ENCODE data around the gene ERG28.

Gene ERG28

DNA sequence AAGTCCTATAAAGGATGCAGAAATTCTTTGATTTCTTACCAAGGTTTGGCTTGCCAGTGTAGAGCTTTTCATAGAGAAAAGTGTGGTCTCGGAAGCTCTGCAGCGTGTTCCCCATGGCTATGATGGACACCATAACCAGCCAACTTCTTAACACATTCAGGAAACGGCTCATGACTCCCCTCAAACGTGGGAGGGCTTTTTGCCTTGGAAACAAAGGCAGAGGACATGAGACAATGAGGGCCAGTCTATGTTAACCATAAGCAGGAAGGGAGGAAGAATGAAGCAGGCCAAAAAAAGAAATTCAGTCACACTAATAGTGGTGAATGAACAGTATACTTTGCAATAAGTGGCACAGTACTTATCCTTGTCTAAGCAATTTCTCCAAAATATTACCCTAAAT, 3.3 kb downstream of the ERG28 start:
- no peak for DNase-seq

DNA sequence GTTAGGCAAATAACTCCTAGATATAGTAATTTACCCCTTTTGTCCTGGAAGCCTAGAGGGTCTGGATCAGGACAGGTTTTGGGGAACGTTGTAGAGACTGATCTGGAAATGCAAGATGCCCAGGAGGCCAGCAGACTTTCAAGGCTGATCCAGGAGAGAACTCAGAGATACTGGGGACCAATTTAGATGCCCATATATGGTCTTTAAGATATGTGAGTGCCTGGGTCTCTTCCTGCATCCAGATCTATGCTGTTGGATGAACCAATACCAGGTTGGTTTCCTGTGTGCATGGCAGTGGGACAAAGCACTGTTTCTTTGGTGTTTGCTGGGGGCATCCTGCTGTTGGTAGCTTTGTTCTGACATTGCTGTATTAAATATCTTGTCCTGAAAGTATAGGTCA, 5.4 kb downstream of the ERG28 start:
- no peak for DNase-seq

DNA sequence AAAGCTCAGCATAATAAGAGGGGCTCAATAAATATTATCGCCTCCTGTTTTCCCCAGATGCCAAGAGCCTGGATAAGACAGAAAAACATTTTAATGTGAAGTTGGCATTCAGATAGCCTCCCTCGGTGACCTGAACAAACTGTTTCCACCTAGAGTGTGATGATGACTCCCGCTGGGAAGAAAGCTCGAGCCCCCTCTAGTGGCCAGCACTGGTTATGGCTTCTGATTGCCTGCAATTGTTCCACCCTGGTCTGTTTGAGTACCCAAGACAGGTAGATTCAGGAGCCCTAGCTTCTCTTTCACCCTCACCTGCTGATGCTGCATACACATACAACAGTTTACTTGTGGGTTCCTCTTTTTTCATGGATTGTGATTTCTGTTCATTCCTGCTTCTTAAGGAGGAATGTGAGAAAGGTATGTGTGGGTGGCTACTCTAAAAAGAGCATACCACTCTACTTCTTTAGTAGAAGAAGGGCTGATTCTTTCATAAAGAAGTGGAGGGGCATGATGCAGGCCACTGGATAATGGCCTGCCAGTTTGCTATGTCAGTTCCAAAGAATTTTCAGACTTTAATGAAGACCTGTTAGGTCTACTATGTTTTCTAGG, 6.4 kb downstream of the ERG28 start:
- DNase-seq = peak; percentile 90

DNA sequence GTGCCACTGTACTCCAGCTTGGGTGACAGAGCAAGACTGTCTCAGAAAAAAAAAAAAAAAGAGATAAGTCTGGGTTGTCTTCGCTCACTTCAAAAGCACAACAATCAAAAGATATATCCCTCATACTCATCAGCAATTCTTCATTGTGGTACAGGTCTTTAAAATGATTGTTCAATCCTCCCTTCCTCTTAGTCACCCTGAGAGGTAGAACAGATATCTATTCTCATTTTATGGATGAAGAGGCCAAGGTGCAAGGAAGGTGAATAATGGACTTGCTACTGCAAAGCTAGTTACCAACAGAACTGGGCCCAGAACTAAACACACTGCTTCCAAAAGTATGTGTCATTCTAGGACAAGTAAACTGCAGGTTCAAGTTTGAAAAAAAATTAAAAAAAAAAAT, 7.1 kb downstream of the ERG28 start:
- DNase-seq = no peak

DNA sequence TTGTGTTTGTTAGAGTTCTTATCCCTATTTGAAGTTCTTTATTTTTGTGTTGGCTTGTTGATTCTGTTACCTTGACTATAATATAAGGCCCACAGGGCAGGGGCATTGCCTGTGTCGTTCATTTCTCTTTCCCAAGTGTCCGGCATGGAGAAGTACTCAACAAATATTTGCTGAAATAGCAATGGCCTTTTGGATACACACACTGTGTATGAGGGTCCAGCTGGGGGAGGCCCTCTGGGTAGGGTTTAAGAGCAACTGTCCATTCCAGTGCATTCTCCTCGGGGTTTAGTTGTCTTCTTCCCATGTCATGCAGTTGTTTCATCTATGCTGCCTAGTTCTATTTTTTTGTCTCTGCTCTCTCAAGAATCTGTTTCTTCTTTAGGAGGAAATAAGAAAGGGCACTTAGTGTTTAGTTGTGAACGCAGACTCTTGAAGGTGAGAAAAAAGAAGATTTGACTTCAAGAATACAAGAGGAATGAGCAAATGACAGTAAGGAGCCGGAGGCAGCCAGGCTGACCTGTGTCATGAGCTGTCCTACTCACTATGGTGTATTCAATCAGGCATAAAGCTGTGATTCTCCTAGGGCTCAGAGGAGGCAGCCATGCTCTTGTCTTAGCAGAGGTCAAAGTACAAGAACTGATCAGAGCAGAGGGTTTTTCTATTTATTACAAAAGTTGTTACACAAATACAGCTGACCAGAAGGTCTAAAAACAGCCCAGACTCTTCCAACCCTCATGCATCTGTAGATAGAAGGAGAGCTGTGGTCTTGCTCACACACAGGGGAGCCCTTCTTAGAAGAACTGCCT, 10.2 kb downstream of the ERG28 start:
- DNase-seq = no peak

DNA sequence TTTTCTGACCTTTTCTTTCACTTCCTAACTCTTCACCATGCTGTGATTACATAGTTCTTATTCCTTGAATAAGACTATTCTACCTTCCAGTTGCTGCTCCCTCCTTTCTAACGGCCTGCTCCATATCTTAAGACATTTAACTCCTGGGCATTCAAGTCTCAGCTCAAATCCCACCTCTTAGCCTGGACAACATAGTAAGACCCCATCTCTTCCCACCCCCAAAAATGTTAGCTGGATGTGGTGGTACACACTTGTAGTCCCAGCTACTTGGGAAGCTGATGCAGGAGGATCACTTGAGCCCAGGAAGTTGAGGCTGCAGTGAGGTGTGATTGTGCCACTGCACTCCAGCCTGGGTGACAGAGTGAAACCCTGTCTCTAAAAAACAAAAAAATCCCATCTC, 10.9 kb downstream of the ERG28 start:
- no peak for DNase-seq

DNA sequence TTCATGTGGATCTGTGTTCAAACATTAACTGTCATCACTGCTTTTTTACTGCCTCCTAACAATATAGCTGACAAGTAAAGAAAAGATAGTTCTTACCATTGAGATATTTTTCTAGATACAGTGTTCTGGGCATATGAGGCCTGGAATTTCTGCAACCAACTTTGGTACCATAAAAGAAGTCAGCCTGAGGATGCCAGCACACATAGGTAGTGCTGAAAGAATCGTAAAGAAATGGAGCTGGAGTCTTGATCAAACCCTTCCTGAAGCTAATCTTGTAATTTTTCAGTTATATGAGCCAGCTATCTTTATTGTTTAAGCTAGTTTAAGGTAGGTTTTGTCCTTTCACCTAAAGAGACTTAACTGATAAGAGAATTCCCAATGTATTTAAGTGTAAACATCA, 11.3 kb downstream of the ERG28 start:
- DNase-seq = no peak

DNA sequence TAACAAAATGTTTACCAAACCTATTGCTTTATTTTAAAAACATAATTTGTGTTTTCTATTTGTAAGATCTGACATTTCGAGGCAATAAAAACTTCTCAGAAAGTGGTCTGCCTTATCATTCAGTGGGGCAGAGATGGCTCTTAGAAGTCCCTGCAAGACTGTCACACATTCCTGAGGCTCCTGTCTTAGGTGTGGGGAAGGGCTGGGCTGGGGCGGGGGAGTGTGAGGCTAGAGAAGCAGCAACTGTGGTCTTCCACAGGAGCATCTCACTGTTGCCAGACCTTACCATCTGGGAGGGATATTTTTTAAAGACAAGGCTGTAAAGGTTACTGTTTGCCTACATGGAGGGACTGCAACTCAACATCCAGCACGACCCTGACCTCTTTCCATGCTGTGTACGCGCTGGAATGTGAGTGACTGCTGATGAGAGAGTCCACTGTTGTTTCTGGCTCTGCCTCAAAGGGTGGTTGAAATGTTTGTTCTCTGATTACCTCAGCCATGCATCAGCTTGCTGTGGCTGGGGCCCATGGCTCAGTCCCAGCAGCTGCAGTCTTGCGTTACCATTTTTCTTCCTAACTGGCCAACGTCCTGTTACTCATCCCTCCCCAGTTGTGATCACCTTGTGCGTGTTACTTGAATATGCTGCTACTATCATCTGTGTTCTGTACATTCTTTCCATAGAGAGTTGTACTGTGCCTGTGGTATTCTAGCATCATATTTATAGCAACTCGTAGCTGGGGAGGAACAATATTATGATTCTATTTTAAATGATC, 12.4 kb downstream of the ERG28 start:
- peak; percentile 61 for DNase-seq

DNA sequence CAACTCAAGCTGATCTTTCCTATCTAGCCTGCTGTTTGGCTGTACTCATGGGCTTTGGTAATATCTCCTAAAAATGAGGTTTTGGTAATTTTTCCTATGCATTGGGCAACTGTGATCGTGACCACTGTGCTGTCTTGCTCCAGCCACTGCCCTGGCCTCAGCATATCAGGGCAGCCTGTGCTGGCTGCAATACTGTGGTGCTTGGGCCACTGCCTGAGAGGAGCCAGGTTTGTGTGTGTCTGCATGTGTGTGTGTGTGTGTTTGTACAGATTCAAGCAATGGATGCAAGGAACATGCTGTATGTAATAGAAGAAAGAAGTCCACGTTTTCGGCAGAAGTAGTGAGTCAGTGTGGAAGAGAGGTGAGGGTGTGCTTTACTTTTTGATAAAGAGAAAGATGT, 13.0 kb downstream of the ERG28 start:
- DNase-seq = no peak

DNA sequence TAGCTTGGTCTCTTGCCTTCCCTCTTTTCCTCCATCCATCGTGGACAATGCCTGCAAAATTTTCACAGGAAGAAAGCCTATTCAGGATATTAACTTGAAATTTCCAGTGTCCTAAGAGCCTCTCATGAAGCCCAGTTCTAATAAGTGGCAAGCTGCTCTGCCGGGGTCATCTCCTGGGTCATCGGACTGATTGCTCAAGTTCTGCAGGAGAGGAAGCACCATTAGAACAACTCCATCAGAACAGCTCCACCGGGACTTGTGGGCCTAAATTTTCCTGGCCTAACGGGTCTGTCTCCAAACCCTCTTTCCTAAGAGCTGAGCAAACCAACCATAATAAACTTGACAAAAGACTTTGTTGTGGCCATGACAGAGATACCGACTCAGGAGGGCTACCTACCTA, 13.9 kb downstream of the ERG28 start:
- no peak for DNase-seq

DNA sequence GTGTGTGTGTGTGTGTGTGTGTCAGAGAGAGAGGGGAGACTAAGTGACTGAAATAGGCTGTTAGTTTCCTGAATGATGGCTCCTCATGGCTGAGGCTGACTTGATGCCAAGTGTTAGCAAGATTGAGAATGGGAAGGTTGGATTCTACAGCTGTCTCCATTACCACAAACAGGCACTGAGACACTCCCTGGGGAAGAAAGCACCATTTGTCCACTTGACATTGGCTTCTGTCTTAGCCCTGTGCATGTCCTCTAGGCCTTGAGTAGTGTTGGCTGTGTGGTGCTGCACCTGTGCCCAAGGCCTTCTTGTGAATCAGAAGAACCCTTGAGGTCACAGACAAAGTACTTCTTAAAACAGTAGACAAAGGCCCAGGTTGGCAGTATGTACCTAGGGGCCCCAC, 15.6 kb downstream of the ERG28 start:
- no peak for DNase-seq

DNA sequence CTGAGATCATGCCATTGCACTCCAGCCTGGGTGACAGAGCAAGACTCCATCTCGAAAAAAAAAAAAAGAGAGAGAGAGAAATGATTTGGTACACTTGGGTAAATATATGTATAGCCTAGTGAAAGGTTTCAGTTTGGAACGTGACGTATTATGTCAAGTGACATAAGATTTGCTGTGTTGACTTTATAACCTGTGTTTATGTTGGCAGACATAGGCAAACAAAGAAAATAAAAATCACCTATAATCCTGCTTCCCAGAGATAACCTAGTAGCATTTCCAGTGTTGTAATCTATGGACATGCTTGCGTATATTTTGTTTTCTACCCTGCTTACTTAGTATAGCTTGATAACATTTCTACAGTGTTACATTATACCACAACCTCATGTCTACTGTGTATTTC, 16.7 kb downstream of the ERG28 start:
- no peak for DNase-seq

DNA sequence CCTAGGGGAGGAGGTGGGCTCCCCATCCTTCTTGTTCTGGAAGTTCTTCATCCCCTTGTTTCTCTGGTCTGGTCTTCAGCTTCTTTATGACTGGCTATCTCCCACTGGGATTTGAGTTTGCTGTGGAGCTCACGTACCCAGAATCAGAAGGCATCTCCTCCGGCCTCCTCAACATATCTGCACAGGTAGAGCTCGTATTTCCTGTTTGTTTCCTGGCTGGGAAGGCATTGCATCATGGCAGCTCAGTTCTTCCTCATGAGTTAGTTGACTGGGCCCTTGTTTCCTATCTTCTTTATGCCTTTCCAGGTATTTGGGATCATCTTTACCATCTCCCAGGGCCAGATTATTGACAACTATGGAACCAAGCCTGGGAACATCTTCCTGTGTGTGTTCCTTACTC, 19.8 kb downstream of the ERG28 start:
- DNase-seq = no peak

DNA sequence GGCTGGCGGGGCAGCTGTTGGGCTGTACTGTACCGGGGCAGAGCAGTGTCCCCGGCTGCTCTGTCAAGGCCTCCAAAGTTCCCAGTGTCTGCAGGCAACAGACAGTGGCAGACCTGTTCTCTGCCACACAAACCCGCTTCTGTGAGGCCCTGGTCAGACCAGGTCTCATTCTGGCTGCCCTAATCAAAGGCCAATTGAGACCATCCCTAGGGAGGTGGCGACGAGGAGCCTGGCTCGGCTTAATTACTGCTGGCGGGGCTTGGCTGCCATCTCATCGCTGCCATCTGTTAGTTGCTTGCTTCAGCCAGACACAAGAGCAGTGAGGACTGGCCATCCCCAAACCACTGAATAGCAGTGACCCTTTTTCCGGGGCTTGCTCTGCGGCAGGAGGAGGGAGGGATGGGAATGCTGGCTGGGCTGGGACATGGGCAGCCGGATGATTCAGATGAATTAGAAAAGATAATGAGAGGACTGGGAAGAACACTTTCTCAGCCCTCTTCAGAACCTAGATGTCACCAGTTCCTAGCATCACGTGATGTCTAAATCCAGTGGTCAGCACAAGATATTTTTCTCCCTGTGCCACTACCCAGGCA, 24.5 kb downstream of the ERG28 start:
- peak; percentile 53 for DNase-seq

DNA sequence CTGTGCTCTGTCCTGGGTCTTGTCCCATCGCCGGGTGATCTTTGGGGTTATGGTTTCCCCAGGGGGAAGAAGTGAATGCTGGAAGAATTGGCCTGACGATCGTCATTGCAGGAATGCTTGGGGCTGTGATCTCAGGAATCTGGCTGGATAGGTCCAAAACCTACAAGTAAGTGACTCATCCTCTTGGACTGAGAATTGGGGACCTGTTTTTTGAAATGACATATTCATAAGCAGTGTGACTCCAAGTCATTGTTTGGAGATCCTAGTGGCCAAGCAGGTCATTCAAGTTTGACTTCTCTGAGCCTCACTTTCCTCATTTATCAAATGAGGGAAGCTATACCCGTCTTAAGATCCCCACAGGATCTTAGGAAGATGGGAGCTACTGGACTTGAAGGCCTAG, 25.8 kb downstream of the ERG28 start:
- no peak for DNase-seq

DNA sequence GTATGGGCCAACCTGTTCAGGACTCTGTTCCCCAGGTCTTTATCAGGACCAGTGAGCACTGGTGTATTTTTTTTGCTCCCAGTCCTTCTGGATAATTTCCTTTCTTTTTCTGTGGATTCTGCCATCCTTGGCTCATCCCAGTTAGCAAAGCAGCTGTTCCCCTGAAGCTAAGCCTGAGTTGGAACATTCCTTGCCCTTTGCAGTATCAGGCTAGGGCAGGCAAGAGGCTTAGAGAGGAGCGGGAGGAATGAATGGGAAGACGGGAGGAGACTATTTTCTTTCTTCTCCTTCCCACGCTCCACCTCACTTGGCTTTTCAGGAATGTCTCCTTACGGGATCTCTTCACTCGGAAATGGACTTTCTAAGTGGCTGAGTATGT, 29.2 kb downstream of the ERG28 start:
- no peak for DNase-seq

DNA sequence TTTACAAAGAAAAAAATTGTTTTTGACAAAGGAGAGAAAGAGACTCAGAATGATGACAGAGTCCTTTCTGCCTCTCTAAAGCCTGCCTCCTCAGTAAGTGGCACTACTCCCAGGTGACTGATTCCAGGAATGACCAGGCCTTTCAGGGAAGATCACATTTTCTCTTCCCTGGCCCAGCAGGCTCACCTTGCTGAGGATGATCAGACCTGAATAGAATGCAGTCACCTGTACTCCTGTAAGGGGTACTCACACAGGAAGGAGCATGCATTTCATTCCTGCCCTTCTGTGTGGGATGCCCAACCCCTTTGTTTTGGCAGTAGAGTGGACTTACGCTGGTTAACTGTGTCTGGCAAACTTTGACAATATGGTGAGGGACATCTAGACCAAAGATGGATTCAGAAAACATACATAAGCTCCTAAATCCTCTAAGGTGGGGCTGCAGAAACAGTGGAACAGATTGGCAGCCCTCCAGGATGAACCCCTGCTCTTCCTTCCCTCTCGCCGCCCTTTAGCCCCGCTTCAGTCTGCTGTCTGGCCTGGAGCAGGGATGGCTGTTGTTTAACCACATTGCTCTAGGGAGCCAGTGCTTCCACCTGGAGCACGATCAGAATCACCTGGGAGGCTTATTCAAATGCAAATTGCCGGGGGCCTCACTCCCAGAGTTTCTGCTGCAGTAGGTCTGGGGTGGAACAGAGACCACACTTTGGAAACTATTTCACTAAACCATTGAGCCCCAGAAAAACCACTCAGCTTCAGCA, 29.8 kb downstream of the ERG28 start:
- no peak for DNase-seq

DNA sequence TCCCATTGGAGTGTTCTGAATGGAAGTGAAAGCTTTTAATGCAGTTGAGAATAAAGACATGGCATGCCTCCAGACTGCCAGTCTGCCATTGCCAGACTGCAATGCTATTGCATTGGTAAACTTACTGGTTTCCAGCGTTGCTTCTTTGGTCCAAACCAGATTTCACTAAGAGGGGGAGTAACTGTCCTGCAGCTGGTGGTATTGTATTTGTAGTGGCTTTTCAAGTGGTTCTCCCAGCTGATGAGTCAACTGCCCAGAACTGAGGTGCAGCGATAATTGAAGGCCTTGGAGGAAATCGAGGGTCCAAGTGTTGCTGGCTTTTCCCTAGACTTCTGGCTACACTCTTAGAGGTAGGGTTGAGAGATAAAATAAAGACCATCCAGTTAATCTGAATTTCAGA, 31.9 kb downstream of the ERG28 start:
- DNase-seq = no peak

DNA sequence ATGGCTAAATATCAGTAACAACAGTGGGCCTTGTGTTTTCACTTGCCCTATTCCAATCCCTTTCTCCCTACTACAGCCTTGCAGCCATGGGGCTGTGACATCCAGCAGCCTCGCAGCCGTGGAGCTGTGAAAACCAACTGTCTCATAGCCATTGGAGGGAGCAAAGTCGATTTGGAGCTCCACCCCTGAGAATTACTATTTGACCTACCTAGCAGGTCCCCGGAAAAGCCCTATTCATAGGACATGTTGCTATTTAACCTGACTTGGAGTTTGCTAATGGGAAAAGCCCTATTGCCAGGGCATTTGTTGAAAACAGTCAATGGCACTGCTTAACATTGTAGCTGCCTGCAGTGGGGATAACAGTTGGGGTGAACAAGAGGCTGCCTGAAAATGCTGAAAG, 33.3 kb downstream of the ERG28 start:
- no peak for DNase-seq

DNA sequence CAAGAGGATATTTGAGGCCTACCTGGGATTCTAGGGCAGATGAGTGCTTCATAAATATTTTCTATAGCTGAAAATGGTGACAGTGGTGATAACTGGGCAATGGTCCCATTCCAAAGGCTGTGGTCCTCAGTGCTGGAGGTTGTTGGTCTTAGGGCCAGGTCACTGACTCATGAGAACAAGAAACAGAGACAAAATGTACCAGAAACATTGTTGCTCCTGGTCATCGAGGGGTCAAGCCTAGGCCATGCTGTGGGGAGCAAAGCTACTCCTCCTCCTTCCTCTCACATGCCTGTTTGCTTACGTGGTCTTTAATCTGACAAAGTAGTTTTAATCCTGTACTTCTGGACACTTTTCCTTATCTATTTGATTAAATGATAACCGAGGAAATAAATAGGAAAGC, 33.8 kb downstream of the ERG28 start:
- DNase-seq = no peak

DNA sequence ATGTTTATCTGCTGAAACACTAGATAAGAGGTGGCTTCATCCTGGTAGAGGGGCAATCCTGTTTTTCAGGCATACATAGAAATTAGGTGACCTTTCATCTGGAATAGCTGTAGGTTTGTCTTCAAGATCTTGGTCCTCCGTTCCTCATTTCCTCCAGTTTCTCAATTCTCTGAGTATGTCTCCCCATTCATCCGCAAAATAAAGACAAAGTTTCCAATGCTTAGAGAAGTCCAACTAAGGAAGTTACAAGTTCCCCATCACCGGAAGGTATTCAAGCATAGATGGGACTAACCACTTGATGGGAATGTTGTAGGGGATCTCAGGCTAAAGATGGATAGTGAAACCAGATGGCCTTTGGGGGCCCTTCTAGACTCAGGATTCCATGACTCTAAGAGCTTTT, 34.3 kb downstream of the ERG28 start:
- DNase-seq = no peak

DNA sequence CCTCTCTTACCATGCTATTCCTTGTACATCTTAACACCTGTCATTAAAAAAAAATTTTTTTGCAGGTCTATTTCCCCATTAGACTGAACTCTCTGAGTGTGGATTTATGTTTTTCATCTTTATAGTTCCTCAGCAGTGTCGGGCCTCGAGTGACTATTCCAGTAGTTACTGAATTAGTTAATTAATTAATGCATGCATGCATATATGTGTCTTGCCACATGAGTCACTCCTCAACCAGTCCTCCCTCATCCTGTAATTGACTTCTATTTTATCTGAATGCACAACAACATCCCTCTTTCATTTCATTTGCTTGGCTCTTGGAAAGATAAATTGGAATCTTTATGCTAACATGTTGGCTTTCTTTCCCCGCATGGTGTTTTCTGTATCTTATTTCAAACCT, 35.6 kb downstream of the ERG28 start:
- DNase-seq = no peak

DNA sequence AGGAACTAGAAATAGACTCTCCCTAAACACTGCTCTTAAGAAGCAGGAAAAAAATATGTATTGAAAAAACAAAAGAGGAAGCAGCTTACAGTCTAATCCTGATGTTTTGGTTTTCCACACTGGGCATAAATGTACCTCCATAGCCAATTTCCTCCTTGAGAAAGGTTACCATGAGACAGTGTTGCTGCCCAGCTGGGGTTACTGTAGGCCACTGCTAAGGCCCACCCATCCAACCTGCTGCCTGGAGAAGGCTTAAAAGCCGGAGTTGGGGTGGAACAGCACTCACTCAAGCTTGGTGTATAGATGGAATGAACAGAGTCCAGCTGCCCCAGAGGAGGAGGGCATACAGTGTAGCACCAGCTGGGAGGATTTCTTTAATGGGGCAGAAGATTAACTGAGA, 41.1 kb downstream of the ERG28 start:
- DNase-seq = no peak

Data from eye (tissue), 1 donor.